ENCODE measurements around the gene GEN1.

GEN1 gene, protein sequence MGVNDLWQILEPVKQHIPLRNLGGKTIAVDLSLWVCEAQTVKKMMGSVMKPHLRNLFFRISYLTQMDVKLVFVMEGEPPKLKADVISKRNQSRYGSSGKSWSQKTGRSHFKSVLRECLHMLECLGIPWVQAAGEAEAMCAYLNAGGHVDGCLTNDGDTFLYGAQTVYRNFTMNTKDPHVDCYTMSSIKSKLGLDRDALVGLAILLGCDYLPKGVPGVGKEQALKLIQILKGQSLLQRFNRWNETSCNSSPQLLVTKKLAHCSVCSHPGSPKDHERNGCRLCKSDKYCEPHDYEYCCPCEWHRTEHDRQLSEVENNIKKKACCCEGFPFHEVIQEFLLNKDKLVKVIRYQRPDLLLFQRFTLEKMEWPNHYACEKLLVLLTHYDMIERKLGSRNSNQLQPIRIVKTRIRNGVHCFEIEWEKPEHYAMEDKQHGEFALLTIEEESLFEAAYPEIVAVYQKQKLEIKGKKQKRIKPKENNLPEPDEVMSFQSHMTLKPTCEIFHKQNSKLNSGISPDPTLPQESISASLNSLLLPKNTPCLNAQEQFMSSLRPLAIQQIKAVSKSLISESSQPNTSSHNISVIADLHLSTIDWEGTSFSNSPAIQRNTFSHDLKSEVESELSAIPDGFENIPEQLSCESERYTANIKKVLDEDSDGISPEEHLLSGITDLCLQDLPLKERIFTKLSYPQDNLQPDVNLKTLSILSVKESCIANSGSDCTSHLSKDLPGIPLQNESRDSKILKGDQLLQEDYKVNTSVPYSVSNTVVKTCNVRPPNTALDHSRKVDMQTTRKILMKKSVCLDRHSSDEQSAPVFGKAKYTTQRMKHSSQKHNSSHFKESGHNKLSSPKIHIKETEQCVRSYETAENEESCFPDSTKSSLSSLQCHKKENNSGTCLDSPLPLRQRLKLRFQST

DNA sequence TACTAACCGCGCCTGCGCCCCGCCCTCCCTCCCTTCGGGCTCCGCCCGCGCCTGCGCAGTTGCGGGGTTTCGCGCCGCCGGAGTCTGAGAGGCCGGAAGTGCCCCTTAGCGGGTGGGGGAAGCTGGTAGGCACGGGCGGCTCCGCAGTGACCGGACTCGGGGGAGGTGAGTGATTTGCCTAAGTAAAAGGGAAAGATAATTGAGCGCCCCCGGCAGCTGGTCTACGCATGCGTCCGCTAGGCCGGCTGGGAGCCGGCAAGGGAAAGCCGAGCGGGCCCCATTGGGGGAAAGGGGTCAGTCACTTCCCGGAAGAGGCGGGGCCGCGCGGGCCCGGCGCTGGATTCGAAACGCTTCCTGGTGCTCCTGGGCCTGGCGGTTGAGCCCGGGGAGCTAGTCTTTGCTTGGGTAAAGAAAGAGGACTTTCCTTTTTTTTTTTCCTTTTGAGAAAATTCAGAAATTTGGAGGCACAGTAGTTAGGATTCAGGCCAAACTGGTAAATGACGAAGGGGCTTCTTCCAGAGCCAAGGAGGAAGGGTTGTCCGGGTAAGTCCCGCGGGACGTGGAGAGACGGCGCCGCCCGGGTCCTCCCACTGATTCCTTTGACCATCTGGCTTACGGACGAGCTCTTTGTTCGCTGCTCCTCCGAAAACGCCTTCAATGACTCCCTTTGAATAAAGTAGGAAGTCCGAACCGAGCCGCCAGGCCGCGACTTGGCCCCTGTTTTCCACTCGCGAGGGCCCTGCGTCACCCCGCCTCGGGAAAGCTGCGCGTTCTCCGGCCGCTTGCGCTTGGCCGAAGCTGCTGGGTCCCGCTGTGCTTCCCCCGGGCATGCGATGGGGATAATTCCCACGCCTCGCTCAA lies at the start of gene GEN1, which contains the start of gene SMC6:
Gene GEN1 (plus strand): TSS at position 336 of the 861 bp plus-strand sequence. CDS start 5,806 bp downstream, outside the sequence.
Gene SMC6 (minus strand): TSS at position 8 of the 861 bp plus-strand sequence. CDS start 7,864 bp downstream, outside the sequence.
- peak; percentile 89 for DNase-seq (ENCODE audit: low read depth)

DNA sequence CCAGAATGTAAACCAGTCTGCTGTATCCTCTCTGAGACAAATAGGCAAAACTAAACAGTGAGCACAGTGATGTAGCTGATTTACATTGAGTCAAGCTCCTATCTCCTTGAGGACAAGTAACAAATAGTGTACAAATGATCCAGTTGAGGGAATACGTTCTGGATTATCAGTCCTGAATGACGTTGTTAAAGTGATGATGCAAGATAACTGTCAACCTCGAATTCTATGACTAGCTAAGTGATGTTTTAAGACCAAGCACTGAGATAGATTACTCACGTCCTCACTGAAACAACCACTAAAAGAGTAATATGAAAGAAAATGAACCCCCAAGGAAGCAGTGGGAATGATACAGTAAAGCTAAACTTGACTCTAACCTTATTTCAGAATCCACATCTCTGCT lies 47.1 kb upstream of the GEN1 start:
- DNase-seq (ENCODE audit: low read depth): no peak

DNA sequence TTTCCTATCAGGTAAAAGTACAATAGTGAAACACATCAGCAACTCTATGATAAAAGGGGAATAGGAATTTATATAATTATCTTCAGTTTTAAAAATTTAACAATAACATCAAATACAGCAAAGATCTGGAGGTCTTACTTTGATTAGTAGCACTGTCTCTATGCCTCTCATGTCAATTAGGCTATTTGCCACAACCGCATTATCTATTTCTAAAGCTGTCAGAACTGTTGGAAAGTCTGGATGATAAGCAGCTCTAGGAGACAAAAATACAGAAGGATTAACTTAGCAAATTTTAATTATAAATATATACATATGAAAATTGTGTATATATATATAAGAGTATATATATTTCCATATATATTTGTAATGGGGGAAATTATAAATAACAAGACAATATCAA lies 45.4 kb upstream of the GEN1 start:
- no peak for DNase-seq (ENCODE audit: low read depth)

DNA sequence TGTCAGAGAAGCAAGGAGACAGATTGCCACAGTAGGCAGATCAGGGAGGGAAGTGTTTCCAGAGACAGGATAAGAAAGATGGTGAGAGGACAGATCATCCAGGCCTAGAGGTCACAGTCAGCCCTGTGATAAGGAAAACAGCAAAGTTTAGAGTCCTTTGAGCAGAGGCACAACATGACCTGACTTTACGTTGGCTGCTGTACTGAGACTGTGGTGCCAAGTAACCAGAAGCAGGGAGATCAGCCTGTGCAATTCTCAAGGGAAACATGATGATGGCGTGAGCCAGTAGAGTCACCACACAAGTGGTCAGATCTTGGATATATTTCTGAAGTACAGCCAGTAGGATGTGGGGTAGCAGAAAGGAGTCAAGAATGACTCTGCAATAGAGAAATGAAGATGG lies 44.0 kb upstream of the GEN1 start:
- no peak for DNase-seq (ENCODE audit: low read depth)

DNA sequence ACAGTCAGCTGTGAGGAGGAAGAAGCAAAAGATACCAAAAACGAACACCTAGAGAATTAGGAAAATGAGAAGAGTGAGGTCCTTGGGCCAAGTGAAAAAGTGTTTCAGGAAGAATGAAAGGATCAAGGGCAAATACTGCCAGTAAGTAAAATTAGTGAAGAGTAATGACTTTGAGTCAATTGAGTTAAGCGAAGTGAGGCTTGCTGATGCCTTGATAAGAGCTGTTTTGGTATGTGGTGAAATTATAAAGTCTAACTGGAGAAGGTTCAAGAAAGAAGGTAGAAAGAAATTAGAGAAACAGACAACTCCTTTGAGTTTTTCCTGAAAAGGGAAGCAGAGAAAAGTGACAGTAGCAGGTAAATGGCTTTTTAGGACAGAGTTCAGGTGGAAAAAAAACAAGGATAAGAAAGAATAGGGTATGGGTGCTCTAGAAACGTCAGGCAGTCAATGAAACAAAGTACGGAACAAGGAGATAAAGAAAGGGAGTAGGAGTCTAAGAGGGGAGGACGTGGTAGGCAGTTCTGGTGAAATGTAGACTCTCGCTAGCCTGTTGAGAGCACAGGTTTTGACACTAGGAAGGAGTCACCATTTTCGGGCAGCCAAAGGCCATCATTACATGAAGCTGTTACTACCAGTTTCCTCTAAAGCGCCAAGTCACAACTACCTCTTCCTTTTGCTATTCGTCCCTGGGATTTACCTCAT lies 43.2 kb upstream of the GEN1 start:
- DNase-seq (ENCODE audit: low read depth): no peak

DNA sequence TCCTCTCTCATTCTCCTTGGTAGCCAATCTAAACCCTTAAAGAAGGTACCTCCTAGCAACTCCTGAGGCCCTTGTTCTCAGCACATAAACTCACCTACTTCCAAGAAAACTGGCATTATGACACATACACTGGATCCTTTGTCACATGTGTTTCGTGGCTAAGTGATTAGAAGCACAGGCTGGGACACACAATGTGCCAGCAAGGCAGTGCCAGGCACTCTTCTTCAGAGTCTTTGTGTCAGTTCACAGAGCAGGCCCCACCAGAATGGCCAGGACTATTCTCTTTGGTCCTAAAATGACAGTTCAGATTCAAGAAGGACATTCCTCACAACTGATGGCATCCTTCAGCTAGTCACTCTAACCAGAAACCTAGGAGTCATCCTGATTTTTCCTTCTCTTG lies 40.6 kb upstream of the GEN1 start:
- DNase-seq (ENCODE audit: low read depth): no peak

DNA sequence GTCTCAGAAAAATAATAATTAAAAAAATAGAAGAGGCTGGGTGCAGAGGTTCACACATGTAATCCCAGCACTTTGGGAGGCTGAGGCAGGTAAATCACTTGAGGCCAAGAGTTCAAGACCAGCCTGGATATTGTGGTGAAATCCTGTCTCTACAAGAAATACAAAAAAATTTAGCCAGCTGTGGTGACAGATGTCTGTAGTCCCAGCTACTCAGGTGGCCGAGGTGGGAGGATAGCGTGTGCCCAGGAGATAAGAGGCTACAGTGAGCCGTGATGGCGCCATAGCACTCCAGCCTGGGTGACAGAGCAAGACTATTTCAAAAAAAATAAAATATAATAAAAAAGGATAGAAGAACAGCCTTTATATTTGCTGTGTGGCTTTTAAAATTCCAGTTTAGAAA lies 36.3 kb upstream of the GEN1 start:
- no peak for DNase-seq (ENCODE audit: low read depth)

DNA sequence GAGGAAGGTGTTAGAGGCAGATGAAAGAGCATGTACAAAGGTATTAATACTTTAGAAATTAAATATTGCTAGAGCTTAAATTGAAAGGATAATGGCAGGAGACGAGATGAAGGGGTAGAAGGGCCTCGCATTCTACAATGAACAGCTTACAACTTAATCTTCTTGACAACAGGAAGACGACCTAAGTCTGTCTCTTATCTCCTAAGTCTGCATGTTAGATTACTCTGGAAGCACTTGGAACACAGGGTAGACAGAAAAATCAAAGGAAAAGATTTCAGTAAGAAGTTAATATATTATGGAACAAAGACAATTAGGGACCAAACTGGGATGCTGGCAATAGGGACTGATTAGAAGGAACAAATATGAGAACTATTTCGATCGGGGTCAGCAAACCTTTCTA lies 35.2 kb upstream of the GEN1 start:
- no peak for DNase-seq (ENCODE audit: low read depth)

DNA sequence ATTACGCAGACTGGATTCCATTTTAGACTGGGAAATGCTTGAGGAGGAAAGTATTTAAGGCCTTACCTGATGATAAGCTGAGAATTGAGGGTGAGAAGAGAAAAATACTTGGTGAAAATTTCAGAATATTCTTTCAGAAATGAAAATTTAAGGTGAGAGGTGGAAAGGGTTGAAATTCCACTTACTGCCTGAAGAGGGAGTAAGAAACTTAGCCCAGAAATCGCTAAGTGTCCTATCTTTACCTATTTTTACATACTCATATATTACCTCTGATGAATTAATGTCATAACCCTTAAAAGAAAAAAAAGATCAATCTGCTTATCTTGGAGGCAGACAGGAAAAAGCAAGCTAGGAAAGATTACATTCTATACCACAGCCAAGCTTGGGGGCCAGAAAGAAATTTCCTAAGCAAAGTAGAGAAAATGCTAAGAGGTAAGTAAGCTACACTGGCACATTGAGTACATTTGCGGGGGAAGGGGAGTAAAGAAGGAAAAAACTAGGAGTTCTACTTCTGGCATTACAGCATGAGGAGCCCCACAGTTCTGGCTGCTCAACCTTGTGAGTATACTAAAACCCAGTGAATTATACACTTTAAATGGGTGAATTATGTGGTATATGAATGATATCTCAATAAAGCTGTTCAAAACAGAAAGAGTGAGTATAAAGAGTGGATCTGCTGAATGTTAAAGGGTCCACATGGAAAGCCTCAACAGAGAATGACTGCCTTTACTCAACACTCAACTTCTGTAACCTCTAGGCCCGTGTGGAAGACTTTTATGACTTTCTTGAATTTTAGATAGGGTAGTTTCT lies 34.2 kb upstream of the GEN1 start:
- no peak for DNase-seq (ENCODE audit: low read depth)

DNA sequence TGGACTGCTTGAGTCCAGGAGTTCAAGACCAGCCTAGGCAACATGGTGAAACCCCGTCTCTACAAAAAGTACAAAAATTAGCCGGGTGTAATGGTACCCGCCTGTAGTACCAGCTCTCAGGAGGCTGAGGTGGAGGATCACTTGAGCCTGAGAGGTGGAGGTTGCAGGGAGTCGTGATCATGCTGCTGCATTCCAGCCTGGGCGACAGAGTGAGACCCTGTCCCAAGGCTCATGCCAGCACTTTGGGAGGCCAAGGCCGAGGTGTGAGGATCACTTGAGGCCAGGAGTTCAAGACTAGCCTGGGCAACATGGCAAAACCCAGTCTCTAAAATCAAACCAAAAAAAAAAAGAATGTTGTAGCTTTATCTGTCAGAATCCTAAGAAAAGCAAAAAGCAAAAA lies 25.7 kb upstream of the GEN1 start:
- DNase-seq (ENCODE audit: low read depth): no peak

DNA sequence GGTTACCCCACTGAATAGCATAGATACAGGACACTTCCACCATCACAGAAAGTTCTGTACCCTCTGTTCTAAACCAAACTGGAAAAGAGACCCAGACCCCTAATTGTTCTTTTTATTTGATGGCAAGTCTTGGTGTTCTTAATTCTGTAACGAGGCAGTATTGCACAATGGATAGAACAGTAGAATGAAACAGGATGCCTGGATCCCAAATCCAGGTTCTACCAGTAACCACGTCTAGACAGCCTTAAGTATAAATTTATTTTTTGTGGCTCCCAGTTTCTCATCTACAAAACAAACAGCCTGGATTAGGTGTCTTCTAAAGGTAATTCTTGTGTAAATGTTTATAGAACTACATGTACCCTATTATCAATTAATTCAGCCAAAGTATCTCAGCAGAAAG lies 24.1 kb upstream of the GEN1 start:
- no peak for DNase-seq (ENCODE audit: low read depth)

DNA sequence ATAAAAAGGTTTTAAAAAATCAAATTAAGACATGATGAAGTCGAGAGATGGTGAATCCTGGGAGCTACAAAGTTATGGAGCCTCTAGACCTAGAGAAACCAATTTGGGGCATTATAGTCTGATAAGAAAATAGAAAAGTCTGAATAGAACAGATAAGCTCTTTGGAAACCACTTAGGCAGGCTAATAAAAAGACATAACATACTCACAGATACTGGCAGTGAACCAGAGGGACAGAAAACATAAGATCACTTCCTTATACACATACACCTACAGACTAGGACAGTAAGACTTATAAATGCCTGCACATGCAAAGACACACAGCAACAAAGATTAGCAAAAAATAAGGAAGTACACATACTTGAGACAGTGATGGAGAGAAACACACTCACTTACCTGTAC lies 20.3 kb upstream of the GEN1 start:
- no peak for DNase-seq (ENCODE audit: low read depth)

DNA sequence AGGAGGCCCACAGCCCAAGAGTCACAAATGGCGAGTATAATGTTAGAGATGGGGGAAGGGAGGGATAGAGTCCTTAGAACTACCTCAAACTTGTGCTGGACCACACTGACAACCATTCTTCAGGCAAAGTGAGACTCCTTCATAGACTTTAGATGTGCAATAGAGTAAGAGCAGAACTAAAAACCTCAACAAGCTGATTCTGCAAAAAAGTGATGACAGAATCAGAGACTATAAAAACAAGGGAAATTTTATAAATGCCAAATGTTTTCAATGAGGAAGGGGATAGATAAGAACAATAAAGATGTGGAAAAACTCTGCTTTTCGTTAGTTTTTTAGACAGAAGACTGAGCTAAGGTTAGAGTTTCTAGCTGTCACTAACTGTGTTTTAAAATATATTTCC lies 18.1 kb upstream of the GEN1 start:
- DNase-seq (ENCODE audit: low read depth): no peak

DNA sequence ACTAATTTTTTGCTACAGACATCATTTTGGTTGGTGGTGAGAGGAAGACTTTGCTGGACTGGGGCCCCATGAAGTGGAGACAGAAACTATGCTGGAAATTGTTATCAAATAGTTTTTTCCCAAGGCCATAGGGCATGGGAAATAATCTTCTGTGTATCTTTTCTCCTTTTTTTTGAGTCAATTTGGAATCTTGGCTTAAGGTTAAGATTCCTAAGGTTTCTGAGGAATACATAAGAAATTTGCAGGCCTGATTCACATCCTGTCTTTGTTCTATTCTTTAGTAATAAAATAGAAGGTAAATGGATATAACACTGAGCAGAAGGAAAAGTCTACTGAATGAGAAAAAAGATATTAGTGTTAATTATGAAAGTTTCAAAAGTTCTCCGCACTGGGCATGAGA lies 16.9 kb upstream of the GEN1 start:
- DNase-seq (ENCODE audit: low read depth): no peak

DNA sequence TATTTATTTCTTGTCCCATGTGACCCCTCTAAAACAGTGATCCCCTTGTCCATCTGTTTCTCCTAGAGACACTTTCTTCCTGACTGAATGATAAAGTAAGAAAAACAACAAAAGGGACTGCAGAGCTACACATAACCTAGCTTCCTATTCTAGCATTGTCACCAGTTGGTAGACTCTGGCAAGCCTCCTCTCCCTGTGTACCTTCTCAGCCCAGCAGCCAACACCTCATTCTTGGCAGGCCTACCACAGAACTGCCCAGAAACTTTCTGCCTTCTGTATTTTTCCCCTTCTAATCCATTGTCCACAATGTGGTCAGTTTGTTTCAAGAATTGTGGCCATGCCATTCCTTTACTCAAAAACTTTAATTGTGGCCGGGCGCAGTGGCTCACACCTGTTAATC lies 13.7 kb upstream of the GEN1 start:
- DNase-seq (ENCODE audit: low read depth): no peak

DNA sequence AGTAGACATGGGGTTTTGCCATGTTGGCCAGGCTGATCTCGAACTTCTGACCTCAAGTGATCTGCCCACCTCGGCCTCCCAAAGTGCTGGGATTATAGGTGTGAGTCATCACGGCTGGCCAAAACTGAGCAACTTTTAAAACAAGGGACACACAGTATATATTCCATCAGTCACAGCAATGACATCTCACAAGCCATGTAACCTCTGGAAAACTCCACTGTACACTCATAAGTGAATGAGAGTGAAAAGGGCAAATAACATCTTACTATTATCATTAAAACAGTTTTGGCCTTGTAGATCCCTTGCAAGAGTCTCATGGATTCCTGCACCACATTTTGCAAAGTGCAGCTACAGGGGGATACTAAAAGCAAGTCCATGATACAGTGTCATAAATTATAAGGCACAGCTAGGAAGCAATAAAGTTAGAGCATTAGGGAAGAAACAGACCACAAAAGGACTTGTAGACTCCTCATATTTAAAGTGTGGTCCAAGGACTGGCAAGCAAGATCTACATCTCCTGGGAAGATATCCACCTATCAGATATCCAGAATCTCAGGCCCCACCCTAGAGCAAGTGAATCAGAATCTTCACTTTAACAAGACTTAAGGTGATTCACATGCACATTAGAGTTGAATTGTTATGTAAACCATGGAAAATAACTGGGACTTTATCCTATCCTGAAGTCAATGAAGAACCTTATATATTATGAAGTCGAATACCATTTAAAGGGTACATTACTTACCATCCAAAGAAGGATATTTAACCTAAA lies 6.1 kb upstream of the GEN1 start:
- DNase-seq (ENCODE audit: low read depth): no peak

DNA sequence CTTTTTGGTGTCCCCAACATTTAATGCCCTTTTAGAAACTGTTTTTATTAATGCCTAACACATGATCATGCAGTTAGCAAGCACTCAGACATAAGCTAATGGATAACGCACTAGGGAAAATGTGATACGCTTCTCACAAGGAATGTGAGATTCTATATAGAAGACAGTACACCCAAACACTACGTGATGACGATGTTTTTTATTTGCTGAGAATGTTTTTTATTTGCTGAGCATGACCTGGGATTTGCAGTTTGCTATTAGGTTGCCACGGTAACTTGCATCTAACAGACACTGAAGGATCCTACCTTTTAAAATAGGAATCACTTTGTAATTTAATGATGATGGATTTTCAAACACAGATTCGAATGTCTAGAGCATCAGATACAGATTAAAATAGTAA lies 5.2 kb upstream of the GEN1 start:
- no peak for DNase-seq (ENCODE audit: low read depth)

DNA sequence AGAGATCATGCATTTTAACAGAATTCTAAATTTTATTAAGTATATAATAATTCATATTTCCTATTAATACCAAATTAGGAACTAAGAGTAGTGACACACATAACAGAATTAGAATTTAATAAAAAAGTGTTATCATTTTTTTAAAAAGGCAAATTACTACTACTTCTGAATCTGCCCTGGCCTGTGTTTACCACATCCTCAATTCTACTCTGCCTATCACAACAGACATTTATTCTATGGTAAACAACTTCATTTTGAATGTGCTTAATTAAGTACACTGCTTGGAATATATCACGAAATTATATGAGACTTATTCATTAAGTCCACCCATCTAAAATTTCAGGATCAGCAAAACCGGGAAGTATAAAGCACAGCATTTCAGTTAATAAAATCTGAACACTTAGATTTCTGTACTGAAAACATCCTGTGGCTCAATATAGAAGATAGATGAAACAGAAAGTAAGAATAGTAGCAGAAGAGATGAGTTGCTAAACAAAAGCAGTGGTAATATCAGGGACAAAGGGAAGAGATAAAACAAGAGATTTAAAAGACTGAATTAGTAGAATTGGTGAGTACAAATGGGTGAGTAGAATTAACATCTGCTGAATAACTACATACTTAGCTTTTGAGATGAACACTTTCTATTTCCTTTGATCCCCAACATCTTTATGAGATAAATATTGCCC lies 4.0 kb upstream of the GEN1 start:
- DNase-seq (ENCODE audit: low read depth): no peak

DNA sequence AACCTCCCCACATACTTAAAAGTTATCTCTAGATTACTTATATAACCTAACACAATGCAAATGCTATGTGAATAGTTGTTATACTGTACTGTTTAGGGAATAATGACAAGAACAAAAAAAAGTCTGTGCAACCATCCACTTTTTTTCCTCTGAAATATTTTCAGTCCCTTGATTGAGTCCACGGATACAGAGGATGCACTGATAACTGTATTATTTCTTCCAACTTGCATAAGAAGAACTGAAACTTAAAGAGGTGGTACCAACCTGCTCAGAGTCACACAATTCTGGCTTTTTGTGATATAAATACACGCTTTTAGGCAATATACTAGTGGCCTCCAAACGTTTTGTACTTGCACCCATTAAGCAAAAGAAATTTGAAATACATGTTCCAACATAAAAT lies 1.7 kb upstream of the GEN1 start:
- DNase-seq (ENCODE audit: low read depth): no peak
